Adrenal gland (tissue), 12 donors: ENCODE data around the gene MGST3. TPM values are rescaled to one million over a fixed set of nuclear protein-coding genes. Genes with fewer than 3 reads are reported as not detected.
A peak's percentile ranks its signal among the peaks of the same experiment; 100 is the strongest.

Experiments used
- DNase-seq, 7 donors: peaks; one replicate each; pipeline ENCODE4 v3.0.0-alpha.2; 2019 to 2020
- H3K27ac ChIP-seq, 5 donors: fragments of 200-600 bp; sonication (generic) in 4 of 5; 1 replicate in 3 of 5; 2 replicates in 2 of 5; pipeline versions ENCODE4 v1.5.1 to v1.8.0; 2016 to 2020; ENCODE audit warnings: mild to moderate bottlenecking in 1 of 5
- H3K27me3 ChIP-seq: fragments of 200-600 bp; 2 replicates; pipeline ENCODE4 v1.8.0; 2021
- H3K36me3 ChIP-seq, 2 donors: fragments of 200-600 bp; replicated peaks in 1 of 2; 1 replicate in 1 of 2; 2 replicates in 1 of 2; pipeline versions ENCODE4 v1.5.1 to v1.8.0; 2018 to 2022
- H3K4me1 ChIP-seq, 2 donors: fragments of 200-600 bp; replicated peaks in 1 of 2; 1 replicate in 1 of 2; 2 replicates in 1 of 2; pipeline versions ENCODE4 v1.5.1 to v1.8.0; 2018 to 2021
- H3K4me3 ChIP-seq, 4 donors: fragments of 200-600 bp; sonication (generic) in 3 of 4; one replicate each; pipeline ENCODE4 v1.5.1; 2016 to 2018
- H3K9me3 ChIP-seq, 3 donors: fragments of 200-600 bp; sonication (generic) in 1 of 3; replicated peaks in 1 of 3; 1 replicate in 2 of 3; 2 replicates in 1 of 3; pipeline versions ENCODE4 v1.5.1 to v1.8.0; 2016 to 2021
- POLR2A ChIP-seq, 2 donors: fragments of 450-650 bp; IDR thresholded peaks; one replicate each; pipeline ENCODE4 v1.6.1; 2017; ENCODE audit warnings: antibody characterized with exemption in 2 of 2, mild to moderate bottlenecking in 2 of 2, moderate library complexity in 1 of 2
- WGBS, 4 donors: extraction: QIAGEN DNeasy Blood & Tissue Kit in 2 of 4; methylation state at CpG; one replicate each; pipeline versions ENCODE4 v1.1.5 to v1.1.7; 2013 to 2017; 5-methylcytosine and 5-hydroxymethylcytosine counted together
- intact Hi-C, 2 donors: fragments of 100-400 bp; cut with DNase I; formaldehyde crosslinking; loops; one replicate each; pipeline versions ENCODE4 v1.14.1 to v1.15.0; 2022 to 2023
- polyA plus RNA-seq, 3 donors: library from polyadenylated mRNA; stranded (reverse); fragments of 200-250 nt in 2 of 3; fragments of 350-450 nt in 1 of 3; fragmentation: Illumina TruSeq in 1 of 3; extraction: RNeasy Lipid Tissue Mini Kit (QIAGEN cat#74804) in 1 of 3; gene quantifications; one replicate each; pipeline ENCODE4 v1.2.3, GENCODE V29; 2013 to 2014
- total RNA-seq, 9 donors: library from RNA; depleted of rRNA in 4 of 9; stranded (reverse); fragments of >200 nt in 4 of 9; fragments of 120-200 nt in 1 of 9; fragmentation: NEBNext Ultra II Directional in 1 of 9; extraction: Animal tissue kit (Norgen Biotek cat#: 25700) in 1 of 9; gene quantifications; one replicate each; pipeline versions ENCODE4 v1.1.0 to v1.2.4, GENCODE V29; 2013 to 2023
- TF ChIP-seq, protein P1 (sequence below), 6 experiments: fragments of 450-650 bp in 4 of 6; fragments of 200-600 bp in 2 of 6; sonication (generic) in 1 of 6; IDR thresholded peaks; 1 replicate in 5 of 6; 2 replicates in 1 of 6; pipeline versions ENCODE4 v1.5.1 to v1.8.0; 2016 to 2021; ENCODE audit warnings: antibody characterized with exemption in 6 of 6, mild to moderate bottlenecking in 2 of 6, moderate library complexity in 1 of 6
- donor health status: healthy with polysubstance abuse.
- donor health status: Bipolar disorder and iron deficiency.
- donor health status: DM: yes; HTN: yes; CAD: no.
- donor health status: DM: no; HTN: no; CAD: no.
- donor health status: DM: no; HTN: no; CAD: no.
- donor health status: DM: yes; HTN: yes; CAD: no.

The MGST3 gene
- total and polyA plus RNA-seq, 12 donors, result 193 to 441 (median 288) TPM

DNA sequence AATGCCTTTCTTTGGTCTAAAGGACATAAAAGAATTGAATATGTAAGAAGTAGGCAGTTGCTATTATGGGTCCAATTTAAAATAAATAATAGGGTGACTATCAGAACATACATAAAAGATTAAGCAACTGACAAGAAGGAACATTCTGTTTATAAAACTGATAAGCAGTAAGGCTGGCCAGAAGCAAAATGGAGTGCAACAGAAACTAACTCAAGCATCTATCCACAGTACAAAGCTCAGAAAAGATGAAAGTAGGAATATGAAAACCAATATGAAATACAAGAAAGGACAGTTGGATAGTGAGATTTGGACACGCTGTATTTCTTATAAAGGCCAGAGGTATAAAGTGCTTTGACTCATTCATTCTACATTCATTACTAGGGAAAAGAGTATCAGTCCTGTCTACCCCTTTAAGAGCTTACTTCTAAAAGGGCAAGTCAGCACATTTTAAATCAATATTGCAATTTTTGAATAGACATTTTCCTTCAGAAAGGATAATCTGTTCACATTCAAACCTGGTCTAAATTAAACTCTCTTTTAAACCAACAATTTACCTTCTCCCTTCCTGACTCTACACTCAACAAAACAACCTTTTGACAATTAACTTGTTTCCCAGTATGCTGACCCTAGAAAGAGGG lies 52.9 kb downstream of the MGST3 start:
- peaks cover 11 to 50% of the 10 kb centered on the region in 2 donors for H3K4me1 ChIP-seq
- no peaks in the 10 kb centered on the region for H3K27me3 ChIP-seq
- H3K36me3 ChIP-seq, result peaks cover 0 to 39% of the 10 kb centered on the region in 2 donors
- H3K27ac ChIP-seq, result no peak overlapping the region
- no peak for TF ChIP-seq POLR2A (IDR thresholded peaks at IDR 0.05)
- TF ChIP-seq, protein P1, sequence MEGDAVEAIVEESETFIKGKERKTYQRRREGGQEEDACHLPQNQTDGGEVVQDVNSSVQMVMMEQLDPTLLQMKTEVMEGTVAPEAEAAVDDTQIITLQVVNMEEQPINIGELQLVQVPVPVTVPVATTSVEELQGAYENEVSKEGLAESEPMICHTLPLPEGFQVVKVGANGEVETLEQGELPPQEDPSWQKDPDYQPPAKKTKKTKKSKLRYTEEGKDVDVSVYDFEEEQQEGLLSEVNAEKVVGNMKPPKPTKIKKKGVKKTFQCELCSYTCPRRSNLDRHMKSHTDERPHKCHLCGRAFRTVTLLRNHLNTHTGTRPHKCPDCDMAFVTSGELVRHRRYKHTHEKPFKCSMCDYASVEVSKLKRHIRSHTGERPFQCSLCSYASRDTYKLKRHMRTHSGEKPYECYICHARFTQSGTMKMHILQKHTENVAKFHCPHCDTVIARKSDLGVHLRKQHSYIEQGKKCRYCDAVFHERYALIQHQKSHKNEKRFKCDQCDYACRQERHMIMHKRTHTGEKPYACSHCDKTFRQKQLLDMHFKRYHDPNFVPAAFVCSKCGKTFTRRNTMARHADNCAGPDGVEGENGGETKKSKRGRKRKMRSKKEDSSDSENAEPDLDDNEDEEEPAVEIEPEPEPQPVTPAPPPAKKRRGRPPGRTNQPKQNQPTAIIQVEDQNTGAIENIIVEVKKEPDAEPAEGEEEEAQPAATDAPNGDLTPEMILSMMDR (IDR thresholded peaks at IDR 0.05), result no peak
- no peaks in the 10 kb centered on the region for H3K9me3 ChIP-seq
- 0 to 45% (median 35%) methylated on average over 1 of the region's 1 CpG for WGBS, 4 donors
- intact Hi-C loops, result loop anchor here in 1 of 2 donors (10.0 kb wide), 1 partner anchor 49 kb away; the partner anchor contains the start of gene MGST3
- no peak for DNase-seq
- H3K4me3 ChIP-seq, result no peak overlapping the region

- Histone ChIP-seq H3K27ac (no peak overlapping the region), H3K27me3 (no peaks in the 10 kb centered on the region), H3K4me3 (no peak overlapping the region), H3K36me3 (peaks cover 0 to 15% of the 10 kb centered on the region in 2 donors), H3K4me1 (peaks cover 13 to 56% of the 10 kb centered on the region in 2 donors), H3K9me3 (no peaks in the 10 kb centered on the region)
- intact Hi-C loops, result loop anchor here in 1 of 2 donors (10.0 kb wide), 1 partner anchor 52 kb away; the partner anchor contains the start of gene MGST3
- DNase-seq, result no peak
- 77 to 87% (median 82%) methylated on average over 6 of the region's 6 CpGs for WGBS, 4 donors
- TF ChIP-seq, protein P1 (IDR thresholded peaks at IDR 0.05), result no peak
- no peak for TF ChIP-seq POLR2A (IDR thresholded peaks at IDR 0.05)
Observed at GRCh38 chr1:165686121-165686970, 55.3 kb downstream of the MGST3 start.

DNA sequence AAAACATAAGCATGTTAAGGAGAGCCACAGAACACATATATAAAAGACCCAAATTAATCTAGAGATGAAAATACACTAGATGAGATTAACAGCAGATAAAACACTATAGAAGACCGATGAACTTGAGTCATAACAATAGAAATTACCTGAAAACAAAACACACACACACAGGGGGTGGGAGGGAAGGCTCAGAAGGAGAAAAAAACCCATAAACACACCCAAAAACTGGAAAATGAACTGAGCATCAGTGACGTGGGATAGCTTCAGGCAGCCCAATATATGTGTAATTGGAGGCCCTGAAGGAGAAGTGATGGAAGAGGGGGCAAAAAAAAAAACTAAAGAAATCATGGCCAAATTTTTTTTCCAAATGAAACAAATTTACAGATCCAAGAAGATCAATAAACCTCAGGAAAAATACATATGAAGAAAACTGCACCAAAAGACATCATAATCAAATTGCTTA lies 56.0 kb downstream of the MGST3 start:
- no peaks in the 10 kb centered on the region for H3K27me3 ChIP-seq
- peaks cover 0 to 8% of the 10 kb centered on the region in 2 donors for H3K36me3 ChIP-seq
- no peak for DNase-seq
- no peaks in the 10 kb centered on the region for H3K9me3 ChIP-seq
- intact Hi-C loops, result loop anchor here in 1 of 2 donors (10.0 kb wide), 1 partner anchor 52 kb away; the partner anchor contains the start of gene MGST3
- WGBS, 4 donors, result 85 to 94% (median 89%) methylated on average over 2 of the region's 2 CpGs
- no peak overlapping the region for H3K4me3 ChIP-seq
- H3K4me1 ChIP-seq, result peaks cover 13 to 56% of the 10 kb centered on the region in 2 donors
- peak overlapping the region in 1 of 5 donors; percentile 68 for H3K27ac ChIP-seq
- no peak for TF ChIP-seq POLR2A (IDR thresholded peaks at IDR 0.05)
- TF ChIP-seq, protein P1 (IDR thresholded peaks at IDR 0.05), result no peak

GRCh38 chr1:165688046-165688445 lies 57.0 kb downstream of the MGST3 start:
- peak; percentile 46 to 83 (median 79) for DNase-seq
- Histone ChIP-seq H3K9me3 (no peaks in the 10 kb centered on the region), H3K27me3 (no peaks in the 10 kb centered on the region), H3K36me3 (no peaks in the 10 kb centered on the region), H3K4me1 (peaks cover 13 to 56% of the 10 kb centered on the region in 2 donors), H3K4me3 (no peak overlapping the region), H3K27ac (peak overlapping the region; percentile 29 to 68 (median 43))
- TF ChIP-seq, protein P1 (IDR thresholded peaks at IDR 0.05), result no peak
- TF ChIP-seq POLR2A (IDR thresholded peaks at IDR 0.05), result no peak
- 43 to 51% (median 46%) methylated on average over 5 of the region's 5 CpGs for WGBS, 4 donors
- intact Hi-C loops, result loop anchor here in 1 of 2 donors (10.0 kb wide), 1 partner anchor 53 kb away; the partner anchor contains the start of gene MGST3
